ENCODE measurements around the gene LAMTOR4.

Gene LAMTOR4

DNA sequence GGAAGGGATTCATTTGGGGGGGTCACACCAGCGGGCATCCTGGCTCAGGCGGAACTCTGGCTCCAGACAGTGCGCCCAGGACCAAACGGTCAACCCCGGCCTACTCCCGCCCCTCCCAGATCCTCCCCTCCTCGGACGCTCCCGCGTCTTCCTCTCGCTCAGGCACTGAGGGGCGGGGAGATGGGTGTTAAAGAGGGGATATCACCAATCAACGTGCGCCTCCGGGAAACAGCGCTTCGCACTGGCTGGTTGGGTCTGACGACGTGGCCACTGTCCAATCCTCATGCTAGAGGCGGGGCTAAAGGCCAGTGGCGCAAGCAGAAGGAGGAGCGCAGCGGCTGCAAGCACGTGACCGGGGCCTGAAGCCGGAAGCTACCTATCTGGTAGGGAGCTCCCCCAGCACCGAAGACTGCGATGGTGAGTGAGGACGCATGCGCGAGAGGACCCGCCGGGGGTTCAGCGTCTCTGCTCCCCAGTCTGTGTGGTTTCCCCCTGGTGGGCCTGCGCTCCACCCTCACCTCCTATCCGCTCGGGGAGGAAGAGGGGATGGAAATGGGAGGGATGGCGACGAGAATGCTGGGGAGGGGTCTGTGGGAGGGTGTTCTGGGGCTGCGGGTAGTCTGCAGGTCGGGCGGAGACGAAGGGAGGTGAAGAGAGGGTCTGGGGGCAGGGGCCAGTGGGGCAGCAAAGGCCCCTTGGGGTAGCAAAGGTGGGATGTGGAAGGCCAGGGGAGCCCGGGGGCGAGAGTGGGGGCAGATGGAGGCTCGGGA, at the start of gene LAMTOR4:
LAMTOR4 (plus strand) TSS at position 360 of the 770 bp plus-strand sequence; CDS start at position 415, 55 bp downstream.
- DNase-seq = peak; percentile 98

DNA sequence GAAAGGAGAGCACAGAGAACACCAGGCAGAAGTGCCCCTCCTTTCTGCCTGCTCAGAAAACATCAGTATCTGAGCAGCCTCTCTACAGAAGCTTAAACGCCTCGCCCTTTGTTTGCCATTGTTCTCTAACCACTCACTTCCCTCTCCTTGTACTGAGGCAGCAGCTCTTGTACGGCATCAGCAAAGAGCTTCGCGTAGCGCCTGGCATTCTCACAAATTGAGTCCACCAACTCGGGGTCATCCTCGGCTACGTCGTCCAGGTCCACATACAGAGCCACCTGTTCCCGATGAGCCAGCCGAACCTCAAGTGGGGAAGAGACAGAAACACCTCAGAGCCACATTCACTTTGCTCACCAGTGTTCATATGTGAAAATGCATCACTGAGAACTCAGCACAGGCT, 49.3 kb upstream of the LAMTOR4 start:
- no peak for DNase-seq

DNA sequence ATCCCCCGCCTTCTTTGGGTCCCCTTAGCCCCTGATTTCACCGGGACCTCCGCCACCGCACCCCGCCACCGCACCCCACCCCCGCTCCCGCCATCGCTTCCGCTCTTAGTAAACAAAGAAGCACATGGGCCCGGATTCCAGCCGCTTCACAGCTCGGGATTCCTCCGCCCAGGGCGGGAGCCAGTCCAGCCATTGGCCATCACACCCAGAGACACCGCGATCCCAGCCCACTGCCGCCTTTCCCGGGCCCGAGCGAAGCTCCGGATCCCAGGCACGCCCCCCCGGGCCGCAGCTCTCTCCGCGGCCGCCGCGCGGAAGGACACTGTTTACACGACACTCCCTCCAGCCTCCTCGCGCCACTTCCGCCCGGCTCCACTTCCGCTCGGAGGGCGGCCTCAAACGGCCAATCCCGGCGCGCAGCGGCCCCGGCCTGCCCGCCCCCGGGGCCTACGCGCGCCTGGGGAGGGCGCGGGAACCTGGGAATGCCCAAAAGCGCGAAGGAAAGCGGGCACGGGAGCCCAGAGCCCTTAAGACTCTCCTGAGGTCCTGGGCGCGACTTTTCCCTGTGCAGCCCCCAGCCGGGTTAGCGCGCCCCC, 48.2 kb upstream of the LAMTOR4 start:
- DNase-seq = peak; percentile 87

DNA sequence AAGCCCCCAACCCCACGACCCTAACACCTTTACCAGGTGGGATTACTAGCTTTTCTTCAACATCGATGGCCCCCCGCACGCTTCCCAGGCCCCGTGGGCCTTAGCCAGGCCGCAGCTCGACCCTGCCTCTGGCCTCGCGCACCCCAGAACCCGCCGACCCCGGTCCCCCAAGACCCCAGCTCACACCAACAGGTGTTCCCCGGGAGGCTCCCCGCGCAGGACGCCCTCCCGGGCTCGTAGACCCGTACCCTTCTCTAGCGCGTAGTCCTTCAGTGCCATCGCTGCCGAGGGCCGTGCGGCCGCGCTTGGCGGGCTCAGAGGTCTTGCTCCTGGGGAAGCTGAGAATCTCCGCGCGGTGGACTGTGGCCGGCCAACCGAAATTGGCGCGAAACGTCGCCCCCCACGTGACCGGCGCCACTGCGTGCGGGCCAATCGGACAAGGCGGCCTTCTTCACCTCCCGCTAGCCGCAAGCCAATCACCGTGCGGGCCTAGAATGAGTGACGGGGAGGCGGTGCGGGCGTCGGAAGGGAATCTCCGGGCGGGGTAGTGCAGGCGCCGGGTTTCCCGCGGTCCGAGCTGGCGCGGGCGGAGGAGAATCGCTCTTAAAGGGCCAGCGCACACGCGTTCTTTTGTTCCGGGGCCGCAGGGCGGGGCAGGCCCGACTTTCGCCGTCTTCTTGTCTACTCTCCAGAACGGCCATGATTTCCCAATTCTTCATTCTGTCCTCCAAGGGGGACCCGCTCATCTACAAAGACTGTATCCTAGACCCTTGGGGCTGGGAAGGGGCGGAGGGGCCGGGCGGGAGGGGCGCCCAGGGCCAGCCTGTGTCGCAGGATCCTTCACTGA, 47.5 kb upstream of the LAMTOR4 start, which contains the start of the genes AP4M1 and MCM7:
AP4M1 (plus strand) TSS at position 628 of the 847 bp plus-strand sequence; CDS start at position 700, 72 bp downstream.
MCM7 (minus strand) TSS at position 382 of the 847 bp plus-strand sequence; CDS start at position 279, 103 bp downstream.
- DNase-seq = peak; percentile 98

DNA sequence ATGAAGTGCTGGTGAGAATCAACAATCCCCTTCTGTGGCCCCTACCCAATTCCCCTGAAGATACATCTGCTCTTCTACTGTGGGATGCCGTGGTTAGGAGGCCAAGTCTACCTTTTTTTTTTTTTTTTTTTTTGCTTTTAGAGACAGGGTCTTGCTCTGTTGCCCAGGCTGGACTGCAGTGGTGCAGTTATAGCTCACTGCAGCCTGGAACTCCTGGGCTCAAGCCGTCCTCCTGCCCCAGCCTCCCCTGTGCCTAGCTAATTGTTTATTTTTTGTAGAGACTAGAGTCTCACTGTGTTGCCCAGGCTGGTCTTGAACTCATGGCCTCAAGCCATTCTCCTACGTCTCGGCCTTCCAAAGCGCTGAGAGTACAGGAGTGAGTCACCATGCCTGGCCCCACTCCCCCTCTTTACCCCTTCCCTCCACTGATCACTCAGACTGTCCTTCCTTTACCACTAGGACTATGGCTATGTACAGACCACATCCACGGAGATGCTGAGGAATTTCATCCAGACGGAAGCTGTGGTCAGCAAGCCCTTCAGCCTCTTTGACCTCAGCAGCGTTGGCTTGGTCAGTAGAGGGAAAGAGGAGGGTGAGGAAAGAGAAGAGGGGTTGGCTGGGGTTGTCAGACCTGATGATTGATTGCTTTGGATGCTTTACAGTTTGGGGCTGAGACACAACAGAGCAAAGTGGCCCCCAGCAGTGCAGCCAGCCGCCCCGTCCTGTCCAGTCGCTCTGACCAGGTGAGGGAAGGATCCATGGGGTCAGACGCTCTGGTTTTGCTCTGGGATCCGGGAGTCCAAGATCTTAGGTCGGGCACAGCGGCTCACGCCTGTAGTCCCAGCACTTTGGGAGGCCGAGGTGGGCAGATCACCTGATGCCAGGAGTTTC, 45.5 kb upstream of the LAMTOR4 start:
- no peak for DNase-seq

DNA sequence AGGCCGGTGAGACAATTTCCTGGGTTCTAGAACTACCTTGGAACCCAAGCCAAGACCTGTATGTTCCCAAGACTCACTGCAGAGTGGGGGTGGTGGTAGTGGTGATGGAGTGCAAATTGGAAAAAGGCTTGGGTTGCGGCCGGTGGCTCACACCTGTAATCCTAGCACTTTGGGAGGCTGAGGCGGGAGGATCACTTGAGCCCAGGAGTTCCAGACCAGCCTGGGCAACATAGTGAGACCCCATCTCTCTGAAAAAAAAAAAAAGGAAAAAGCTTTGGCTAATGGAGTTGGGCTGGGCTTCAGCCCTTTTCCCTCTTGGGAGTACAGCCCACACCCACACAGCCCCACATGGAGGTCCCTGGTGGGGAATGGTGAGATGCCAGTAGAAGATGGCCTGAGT, 43.2 kb upstream of the LAMTOR4 start:
- no peak for DNase-seq

DNA sequence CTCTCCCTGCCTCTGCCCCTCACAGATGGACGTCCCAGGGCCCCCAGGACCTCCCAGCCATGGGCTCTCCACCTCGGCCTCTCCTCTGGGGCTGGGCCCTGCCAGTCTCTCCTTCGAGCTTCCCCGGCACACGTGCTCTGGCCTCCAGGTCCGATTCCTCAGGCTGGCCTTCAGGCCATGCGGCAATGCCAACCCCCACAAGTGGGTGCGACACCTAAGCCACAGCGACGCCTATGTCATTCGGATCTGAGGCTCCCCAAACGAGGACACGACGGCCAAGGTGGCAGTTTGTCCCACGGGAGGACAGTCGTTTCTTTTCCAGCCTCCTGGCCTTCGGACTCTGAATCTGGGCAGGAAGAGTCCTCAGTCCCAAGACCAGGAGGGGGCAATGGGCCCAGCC, 42.1 kb upstream of the LAMTOR4 start:
- DNase-seq = no peak

DNA sequence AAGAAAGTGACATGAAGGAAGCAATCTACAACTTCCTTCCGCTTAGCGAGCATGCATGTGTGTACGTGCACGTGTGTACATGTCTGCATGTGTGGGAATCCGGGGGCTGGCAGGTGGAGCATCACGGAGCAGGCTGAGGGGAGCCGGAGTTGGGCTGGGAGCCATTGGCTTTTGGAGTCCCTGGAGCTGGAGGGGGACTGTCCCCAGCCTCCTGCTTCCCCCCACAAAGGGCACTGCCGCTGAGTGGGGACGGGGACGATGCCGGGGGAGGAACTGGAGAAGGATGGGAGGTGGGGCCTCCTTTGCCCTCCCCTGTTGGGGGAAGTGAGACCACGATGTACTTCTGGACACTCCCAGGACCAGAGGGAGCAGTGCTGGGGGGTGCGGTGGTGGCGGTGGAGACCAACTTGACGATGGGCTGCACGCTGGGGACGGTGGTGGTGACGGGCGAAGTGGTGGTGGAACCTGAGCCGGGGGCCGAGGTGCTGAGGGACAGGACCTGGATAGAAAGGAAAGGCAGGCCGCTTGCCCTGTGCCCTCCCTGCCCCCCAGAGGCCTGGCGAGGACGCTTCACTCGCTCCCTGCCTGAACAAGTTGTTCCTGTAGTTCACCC, 41.5 kb upstream of the LAMTOR4 start:
- no peak for DNase-seq

DNA sequence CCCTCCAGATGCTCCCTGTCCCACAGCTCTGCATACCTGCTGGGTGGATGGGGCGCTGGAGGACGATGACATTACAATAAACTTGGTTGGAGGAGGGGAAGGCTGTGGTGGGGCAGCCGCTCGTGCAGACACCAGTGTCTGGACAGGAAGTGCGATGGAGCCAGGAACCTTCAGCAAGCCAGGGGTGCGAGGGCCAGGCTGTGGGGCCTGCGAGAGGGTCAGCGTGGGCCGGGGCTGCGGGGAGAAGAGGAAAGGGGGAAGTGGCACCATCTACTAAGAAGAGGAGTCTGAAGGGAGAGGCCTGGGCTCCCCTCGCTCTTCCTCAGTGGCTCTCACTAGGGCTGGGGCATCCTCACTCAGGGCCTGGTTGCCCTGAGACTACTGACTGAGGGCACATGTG, 40.8 kb upstream of the LAMTOR4 start:
- no peak for DNase-seq

DNA sequence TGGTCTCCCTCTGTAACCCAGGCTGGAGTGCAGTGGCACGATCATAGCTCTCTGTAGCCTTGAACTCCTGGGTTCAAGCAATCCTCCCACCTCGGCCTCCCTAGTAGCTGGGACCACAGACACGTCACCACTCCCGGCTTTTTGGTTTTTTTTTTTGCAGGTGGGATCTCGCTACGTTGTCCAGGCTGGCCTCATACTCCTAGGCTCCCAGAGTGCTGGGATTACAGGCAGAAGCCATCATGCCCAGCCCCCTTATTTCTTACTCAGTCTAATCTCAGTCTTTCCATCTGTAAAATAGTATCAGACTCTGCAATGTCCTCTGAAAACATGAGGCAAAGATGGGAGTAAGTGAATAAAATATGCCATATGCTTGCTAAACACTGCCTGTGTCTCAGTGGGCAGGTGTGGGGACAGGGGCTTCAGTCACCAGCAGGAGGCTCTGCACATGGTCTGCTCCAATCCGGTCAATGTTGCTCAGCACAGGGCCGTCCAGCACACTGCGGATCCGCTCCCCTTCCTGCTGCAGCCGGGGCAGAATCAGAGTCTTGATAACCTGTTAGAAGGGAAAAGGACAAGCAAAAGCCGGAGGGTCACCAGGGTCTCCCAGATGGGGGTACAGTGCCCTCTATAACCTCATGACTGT, 39.1 kb upstream of the LAMTOR4 start:
- DNase-seq = no peak

DNA sequence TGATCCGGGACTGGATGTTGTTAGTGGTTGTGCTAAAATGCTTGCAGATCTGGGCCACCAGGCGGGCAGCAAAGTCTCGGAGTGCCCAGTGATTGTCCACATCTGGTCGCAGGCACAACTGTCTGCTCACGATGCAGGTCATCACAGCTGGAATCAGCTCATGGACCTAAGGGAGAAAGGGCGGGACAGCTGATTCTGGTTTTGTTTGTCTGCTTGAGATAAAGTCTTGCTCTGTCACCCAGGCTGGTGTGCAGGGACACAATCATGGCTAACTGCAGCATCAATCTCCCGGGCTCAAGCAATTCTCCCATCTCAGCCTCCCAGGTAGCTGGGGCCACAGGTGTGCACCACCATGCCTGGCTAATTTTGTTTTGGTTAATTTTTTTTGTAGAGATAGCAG, 37.6 kb upstream of the LAMTOR4 start:
- no peak for DNase-seq

DNA sequence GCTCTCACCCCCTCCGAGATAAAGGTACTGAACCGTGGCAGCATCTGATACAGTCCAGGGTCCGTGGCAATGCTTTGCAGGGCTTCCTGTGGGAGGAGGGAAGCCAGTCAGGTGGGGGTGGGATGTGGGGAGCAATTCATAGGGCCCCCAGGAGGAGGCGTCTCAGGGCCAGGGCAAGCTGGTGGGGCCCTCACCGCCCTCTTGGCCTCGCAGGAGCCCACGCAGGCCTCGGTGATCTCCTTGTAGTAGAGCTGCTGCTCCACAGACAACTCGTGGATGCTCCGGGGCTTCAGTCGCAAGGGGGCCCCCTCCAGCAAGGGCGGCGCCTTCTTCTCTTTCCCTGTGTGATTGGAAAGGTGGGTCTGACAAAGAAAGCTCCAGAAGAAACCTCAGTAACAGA, 36.8 kb upstream of the LAMTOR4 start:
- no peak for DNase-seq

DNA sequence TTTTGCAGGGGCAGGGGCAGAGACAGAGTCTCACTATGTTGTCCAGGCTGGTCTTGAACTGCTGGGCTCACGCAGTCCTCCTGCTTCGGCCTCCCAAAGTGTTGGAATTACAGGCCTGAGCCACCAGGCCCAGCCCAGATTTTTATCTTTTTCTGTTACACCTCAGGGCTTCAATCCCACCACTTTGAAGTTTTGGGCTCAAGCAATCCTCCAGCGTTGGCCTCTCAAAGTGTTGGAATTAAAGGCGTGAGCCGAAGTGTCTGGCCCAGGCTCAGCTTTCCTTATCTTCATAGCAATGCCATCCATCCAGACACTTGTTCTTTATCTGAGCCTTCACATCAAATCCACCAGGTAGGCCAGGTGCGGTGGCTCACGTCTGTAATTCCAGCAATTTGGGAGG, 33.7 kb upstream of the LAMTOR4 start:
- DNase-seq = no peak

DNA sequence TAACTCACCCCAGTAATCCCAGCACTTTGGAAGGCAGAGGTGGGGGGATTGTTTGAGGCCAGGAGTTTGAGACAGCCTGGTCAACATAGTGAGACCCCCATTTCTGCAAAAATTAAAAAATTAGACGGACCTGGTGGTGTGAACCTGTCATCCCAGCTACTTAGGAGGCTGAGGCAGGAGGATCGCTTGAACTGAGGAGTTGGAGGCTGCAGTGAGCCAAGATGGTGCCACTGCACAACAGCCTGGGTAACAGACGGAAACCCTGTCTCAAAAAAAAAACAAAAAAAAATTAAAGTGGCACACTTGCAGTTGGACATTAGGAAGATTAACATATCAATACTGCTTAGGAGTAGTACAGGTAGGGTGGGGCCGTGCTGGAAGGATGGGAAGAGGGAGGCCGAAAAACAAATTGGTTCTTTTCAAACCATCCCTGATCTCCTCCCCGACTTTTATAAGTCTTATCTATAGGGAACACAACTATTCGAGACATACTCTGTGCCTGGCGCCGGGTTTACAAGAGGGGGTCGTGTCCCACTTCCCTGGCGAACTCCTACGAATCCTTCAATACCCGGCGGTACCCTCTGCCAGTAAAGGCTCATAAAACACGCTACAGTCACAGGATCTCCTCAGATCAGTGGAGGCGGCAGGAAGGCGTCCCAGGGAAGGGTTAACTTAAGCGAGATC, 30.2 kb upstream of the LAMTOR4 start:
- DNase-seq = no peak

DNA sequence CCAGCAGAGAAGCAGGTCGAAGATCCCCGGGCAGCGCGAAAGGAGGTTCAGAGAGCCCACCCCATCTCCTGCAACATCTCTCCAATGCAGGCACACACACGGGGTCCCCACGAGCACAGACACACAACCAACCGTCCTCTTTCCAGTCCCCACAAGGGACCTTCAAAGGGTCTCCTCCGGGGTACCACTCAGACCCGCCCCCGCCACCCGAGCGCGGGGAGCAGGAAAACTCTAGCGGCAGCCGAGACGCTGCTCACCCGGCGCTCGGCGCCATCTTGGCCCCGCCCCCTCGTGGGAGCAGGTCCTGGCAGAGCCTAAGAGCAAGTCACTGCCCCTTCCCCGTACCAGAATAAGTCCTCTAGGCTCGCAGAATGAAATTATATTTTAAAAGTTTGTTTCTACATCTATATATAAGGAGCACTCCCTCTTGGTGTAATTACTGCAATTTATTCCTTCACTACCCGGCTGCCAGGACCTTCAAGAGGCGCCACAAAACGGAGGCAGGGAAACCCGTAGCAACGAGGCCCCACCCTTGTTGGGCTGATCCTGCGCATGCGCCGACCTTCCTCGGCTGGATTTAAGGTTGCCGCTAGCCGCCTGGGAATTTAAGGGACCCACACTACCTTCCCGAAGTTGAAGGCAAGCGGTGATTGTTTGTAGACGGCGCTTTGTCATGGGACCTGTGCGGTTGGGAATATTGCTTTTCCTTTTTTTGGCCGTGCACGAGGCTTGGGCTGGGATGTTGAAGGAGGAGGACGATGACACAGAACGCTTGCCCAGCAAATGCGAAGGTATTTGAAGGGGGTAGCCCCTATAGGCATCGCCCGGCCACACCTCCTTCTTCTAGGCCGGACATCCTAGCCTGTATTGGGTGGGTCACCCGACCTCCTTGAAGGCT, 29.4 kb upstream of the LAMTOR4 start, which contains the start of the genes CNPY4 and TAF6:
CNPY4 (plus strand) TSS at position 563 of the 898 bp plus-strand sequence; CDS start at position 674, 111 bp downstream.
TAF6 (minus strand) TSS at position 287 of the 898 bp plus-strand sequence. CDS start 5,149 bp downstream, outside the sequence.
- DNase-seq = peak; percentile 95

DNA sequence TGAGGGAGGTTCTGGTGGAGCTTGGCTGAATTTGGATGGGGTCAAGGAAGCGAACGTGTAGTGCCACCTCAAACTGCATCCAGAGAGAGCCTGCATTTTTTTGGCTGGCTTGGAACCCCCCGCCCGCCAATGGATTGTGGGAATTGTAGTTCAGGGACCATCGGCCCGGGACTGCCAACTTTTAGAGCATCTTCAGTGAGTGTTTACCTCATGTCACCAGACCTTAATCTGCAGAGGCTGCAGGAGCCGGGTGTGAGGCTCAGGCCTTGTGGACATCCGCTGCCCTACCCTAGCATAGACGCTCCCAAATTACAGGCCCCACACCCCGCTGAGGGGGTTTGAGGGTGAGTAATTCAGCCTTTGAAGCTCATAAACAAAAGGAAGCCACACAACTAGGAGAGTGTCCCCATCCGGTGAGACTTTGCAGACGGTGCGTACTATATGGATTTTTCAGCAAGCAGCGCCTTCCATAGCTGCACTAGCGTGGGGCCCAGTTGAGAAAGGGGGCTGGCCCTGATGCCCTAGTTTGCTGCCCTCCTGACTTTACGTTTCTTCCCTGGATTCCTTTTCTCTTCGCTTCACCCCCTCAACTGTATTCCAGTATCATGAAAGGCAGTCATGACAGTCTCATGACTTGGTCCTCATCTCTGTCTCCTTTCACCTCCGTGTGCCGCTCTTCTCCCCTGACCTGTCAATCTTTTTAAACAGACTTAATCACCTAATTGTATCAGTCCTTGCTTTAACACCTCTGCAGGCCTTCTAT, 28.6 kb upstream of the LAMTOR4 start:
- peak; percentile 76 for DNase-seq

DNA sequence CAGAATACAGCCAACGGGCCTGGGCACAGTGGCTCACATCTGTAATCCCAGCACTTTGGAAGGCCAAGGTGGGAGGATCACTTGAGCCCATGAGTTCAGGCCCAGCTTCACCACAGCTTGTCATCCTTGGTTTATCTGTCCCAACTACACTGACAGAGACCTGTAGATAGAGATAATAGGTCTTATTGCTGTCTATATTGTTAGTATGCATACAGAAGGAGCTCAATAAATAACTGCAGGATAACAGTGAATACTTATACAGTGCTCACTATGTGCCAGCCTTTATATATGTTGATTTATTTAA, 28.0 kb upstream of the LAMTOR4 start:
- DNase-seq = no peak

DNA sequence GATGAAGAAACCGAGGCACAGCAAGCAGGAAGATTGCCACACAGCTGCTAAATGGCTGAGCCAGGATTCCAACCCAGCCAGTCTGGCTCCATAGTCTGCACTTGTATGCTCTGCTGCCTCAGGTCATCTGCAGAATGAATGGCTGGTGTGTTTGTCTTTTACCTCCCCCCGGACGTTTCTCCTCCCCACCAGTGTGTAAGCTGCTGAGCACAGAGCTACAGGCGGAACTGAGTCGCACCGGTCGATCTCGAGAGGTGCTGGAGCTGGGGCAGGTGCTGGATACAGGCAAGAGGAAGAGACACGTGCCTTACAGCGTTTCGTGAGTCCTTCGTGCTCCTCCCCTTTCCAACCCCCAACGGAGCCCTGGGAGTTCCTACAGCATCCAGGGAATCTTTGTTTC, 26.7 kb upstream of the LAMTOR4 start:
- no peak for DNase-seq

DNA sequence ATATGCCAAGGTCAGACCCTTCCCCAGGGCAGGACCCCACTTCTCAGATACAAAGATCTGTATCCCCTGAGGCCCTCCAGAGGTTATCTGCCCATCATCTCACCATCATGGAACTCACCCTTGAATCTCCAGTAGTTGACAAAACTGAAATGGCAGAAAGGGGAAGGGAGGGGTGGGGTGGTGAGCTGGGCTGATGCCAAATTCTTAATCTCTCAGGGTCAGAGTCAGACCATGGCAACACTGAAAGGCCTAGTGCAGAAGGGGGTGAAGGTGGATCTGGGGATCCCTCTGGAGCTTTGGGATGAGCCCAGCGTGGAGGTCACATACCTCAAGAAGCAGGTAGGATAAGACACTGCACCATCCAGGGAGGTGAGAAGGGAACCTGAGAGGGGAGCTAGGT, 26.1 kb upstream of the LAMTOR4 start:
- no peak for DNase-seq
